ENCODE results near the gene NOB1. TPM values are rescaled to one million over a fixed set of nuclear protein-coding genes. Genes with fewer than 3 reads are reported as not detected.

NOB1 gene
- total RNA-seq, 1 experiment from 2014 or later: 48.3 TPM

- in situ Hi-C loops (cut with HindIII; ENCODE audit: low pct_unique_long_range_greater_than_20kb, low sequenced_read_pairs) (no loop called here), intact Hi-C loops (cut with micrococcal nuclease; ENCODE audit: unreplicated experiment) (no loop called here)
- POLR2A ChIA-PET: no interaction called here
- Histone ChIP-seq H3K9me3 (ENCODE audit: control insufficient read depth, insufficient read depth, low read depth, low read length) (no peaks in the 10 kb centered on the region), H3K4me1 (ENCODE audit: control insufficient read depth, insufficient read depth, low read length) (0 out of 2 replicates have a peak, but pooled peaks cover 3% of the 10 kb centered on the region), H3K27me3 (ENCODE audit: control insufficient read depth, insufficient read depth, low read length) (no peaks in the 10 kb centered on the region), H3K4me3 (ENCODE audit: low read depth in 2 of 2, low read length in 2 of 2) (no peak overlapping the region), H3K36me3 (ENCODE audit: control insufficient read depth, insufficient read depth, low read length) (peaks cover 17% of the 10 kb centered on the region), H3K27ac (ENCODE audit: low read length) (no peak overlapping the region)
- TF ChIP-seq CTCF (IDR thresholded peaks at IDR 0.05) (no peak), SIN3A (IDR thresholded peaks at IDR 0.05; ENCODE audit: borderline replicate concordance, insufficient read depth, low read depth, low read length) (no peak), TCF7L2 (IDR thresholded peaks at IDR 0.05; ENCODE audit: low read depth, low read length) (no peak), POLR2AphosphoS5 (IDR thresholded peaks at IDR 0.05; ENCODE audit: low read depth, low read length) (no peak)
- TF ChIP-seq, protein P1, sequence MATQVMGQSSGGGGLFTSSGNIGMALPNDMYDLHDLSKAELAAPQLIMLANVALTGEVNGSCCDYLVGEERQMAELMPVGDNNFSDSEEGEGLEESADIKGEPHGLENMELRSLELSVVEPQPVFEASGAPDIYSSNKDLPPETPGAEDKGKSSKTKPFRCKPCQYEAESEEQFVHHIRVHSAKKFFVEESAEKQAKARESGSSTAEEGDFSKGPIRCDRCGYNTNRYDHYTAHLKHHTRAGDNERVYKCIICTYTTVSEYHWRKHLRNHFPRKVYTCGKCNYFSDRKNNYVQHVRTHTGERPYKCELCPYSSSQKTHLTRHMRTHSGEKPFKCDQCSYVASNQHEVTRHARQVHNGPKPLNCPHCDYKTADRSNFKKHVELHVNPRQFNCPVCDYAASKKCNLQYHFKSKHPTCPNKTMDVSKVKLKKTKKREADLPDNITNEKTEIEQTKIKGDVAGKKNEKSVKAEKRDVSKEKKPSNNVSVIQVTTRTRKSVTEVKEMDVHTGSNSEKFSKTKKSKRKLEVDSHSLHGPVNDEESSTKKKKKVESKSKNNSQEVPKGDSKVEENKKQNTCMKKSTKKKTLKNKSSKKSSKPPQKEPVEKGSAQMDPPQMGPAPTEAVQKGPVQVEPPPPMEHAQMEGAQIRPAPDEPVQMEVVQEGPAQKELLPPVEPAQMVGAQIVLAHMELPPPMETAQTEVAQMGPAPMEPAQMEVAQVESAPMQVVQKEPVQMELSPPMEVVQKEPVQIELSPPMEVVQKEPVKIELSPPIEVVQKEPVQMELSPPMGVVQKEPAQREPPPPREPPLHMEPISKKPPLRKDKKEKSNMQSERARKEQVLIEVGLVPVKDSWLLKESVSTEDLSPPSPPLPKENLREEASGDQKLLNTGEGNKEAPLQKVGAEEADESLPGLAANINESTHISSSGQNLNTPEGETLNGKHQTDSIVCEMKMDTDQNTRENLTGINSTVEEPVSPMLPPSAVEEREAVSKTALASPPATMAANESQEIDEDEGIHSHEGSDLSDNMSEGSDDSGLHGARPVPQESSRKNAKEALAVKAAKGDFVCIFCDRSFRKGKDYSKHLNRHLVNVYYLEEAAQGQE (IDR thresholded peaks at IDR 0.05; ENCODE audit: insufficient read depth in 1 of 2, low read depth in 2 of 2, low read length in 1 of 2): no peak
- no peak for ATAC-seq
- BruUV-seq (replicated peaks): no TSS peak
- CTCF ChIA-PET: no interaction called here
- DNase-seq (ENCODE audit: low read depth, low spot score): no peak
Measured at GRCh38 chr16:69748694-69749345, 5.9 kb downstream of the NOB1 start.

GRCh38 chr16:69747115-69747514, 7.6 kb downstream of the NOB1 start:
- H3K27ac ChIP-seq (ENCODE audit: low read length): no peak overlapping the region
- no peaks in the 10 kb centered on the region for H3K27me3 ChIP-seq (ENCODE audit: control insufficient read depth, insufficient read depth, low read length)
- no peak for ATAC-seq
- ChIA-PET CTCF (no interaction called here), POLR2A (no interaction called here)
- H3K36me3 ChIP-seq (ENCODE audit: control insufficient read depth, insufficient read depth, low read length): peaks cover 23% of the 10 kb centered on the region
- TF ChIP-seq TCF7L2 (IDR thresholded peaks at IDR 0.05; ENCODE audit: low read depth, low read length): no peak
- TF ChIP-seq CTCF (IDR thresholded peaks at IDR 0.05): no peak
- TF ChIP-seq POLR2AphosphoS5 (IDR thresholded peaks at IDR 0.05; ENCODE audit: low read depth, low read length): no peak
- TF ChIP-seq, protein P1 (IDR thresholded peaks at IDR 0.05; ENCODE audit: insufficient read depth in 1 of 2, low read depth in 2 of 2, low read length in 1 of 2): no peak
- no peak for TF ChIP-seq SIN3A (IDR thresholded peaks at IDR 0.05; ENCODE audit: borderline replicate concordance, insufficient read depth, low read depth, low read length)
- no TSS peak for BruUV-seq (replicated peaks)
- in situ Hi-C loops (cut with HindIII; ENCODE audit: low pct_unique_long_range_greater_than_20kb, low sequenced_read_pairs): no loop called here
- intact Hi-C loops (cut with micrococcal nuclease; ENCODE audit: unreplicated experiment): no loop called here
- no peak overlapping the region for H3K4me3 ChIP-seq (ENCODE audit: low read depth in 2 of 2, low read length in 2 of 2)
- H3K4me1 ChIP-seq (ENCODE audit: control insufficient read depth, insufficient read depth, low read length): no peaks in the 10 kb centered on the region
- no peaks in the 10 kb centered on the region for H3K9me3 ChIP-seq (ENCODE audit: control insufficient read depth, insufficient read depth, low read depth, low read length)
- no peak for DNase-seq (ENCODE audit: low read depth, low spot score)

Measured in Panc1 (cell line).